NCI-H2029 (cell line): ENCODE measurements around the gene PLEKHN1.

ENCODE experiments used
- DNase-seq: peaks from one replicate; lab custom pipeline; 2025; lab: John Stamatoyannopoulos, UW

PLEKHN1 gene, protein sequence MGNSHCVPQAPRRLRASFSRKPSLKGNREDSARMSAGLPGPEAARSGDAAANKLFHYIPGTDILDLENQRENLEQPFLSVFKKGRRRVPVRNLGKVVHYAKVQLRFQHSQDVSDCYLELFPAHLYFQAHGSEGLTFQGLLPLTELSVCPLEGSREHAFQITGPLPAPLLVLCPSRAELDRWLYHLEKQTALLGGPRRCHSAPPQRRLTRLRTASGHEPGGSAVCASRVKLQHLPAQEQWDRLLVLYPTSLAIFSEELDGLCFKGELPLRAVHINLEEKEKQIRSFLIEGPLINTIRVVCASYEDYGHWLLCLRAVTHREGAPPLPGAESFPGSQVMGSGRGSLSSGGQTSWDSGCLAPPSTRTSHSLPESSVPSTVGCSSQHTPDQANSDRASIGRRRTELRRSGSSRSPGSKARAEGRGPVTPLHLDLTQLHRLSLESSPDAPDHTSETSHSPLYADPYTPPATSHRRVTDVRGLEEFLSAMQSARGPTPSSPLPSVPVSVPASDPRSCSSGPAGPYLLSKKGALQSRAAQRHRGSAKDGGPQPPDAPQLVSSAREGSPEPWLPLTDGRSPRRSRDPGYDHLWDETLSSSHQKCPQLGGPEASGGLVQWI

DNA sequence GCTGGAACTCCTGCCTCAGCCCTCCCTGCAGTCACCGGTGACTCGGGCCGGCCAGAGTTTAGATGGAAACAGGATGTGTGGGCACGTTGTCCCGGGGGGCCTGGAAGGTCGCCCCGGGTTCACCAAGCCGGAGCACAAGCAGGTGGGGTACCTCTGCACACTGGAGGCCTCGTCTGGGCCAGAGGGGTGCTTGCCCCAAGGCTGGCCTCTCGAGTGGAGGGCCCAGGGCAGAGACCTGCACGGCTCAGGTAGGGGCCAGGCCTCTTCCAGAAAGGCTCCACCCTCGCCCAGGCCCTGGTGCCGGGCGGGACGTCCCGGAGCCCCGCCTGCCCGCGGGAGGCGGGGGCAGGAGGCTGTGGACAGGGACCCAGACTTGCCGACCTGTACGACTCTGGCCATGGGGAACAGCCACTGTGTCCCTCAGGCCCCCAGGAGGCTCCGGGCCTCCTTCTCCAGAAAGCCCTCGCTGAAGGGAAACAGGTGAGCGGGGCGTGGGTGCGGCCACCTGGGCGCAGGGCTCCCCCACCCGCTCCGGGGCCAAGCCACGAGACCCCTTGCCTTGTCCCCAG, at the start of gene PLEKHN1:
Gene PLEKHN1 (plus strand): TSS at position 348 of the 569 bp plus-strand sequence. CDS start 50 bp downstream, at position 398.
- DNase-seq = no peak

DNA sequence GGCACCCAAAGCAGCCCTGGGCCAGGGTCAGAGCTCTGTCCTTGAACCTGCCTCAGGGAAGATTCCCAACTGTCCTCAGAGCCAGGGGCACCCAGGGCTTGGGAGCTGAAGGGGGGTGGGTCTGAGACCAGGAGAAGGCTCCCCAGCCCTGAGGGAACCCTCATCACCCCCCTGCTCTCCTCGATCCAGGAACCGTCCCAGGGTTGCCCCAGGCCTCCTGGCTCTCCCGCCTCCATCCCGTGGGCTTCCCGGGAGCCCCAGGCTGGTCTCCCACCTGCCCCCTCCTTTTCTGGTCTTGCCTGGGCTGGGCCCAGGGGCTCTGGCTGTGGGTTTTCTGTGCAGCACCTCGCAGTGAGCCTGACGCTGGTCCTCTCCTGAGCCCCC, 49.2 kb upstream of the PLEKHN1 start:
- DNase-seq = no peak

DNA sequence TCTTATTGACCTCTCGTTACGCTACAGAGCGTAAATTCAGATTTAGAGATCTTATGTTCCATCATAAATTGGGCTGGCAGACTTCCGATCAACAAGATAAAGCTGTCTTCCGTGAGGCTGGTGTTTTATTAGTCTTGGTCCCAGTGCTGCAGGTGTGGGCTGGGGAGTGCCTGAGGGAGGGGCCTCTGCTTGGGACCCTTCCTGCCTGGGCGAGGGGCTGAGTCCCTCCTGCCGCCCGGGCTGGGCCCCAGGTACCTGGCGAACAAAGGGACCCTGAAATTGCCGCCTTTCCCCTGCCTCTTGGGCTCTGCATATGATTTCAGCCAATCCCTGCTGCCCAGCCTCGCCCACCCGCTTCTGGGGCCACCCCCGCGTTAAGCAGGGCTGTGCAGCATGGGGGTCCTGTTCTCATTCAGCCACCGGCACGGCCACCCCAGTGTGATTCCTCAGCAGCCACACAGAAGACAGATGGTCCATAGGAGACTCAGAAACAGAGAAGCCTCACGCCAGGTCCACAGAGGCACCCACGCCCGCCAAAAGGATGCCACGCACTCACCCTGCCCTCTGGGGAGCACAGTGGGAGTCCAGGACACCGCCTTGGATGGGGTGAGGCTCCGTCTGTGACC, 48.7 kb upstream of the PLEKHN1 start:
- no peak for DNase-seq

DNA sequence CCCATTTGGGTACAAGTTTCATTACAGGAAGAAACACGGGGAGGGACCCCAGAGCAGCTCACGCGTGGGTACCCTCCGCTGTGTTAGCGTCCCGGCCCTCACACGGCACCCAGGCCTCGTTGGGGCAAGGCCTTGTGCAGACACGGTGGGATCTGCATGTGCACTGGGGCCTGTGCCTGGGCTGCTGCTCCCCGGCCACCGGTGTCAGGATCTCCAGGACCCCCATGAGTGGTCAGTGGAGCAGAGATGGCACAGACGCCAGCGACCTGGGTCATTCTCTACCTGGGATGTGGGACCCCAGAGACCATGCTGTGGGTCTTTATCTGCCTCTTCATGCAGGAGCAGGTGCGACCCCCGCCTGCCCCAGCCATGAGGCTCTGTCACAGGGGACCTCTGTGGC, 47.9 kb upstream of the PLEKHN1 start:
- DNase-seq = no peak

DNA sequence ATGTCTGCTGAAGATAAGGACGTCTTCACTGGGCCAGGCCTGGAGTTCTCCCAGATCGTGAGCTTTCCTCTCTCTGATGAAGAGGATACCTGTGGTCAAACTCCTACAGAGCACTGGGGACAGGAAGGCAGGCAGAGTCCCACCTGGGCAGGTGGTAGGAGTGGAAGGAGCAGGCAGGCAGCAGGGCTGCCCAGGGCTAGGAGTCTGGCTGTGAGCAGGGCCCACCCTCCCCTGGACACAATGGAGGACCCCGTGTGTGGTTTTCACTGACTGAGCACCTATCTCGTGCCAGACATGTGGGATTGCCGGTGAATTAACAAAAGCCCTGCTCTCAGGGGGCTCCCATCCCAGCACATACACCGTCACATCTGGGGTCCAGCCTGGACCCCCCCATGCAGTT, 47.4 kb upstream of the PLEKHN1 start:
- DNase-seq = no peak

DNA sequence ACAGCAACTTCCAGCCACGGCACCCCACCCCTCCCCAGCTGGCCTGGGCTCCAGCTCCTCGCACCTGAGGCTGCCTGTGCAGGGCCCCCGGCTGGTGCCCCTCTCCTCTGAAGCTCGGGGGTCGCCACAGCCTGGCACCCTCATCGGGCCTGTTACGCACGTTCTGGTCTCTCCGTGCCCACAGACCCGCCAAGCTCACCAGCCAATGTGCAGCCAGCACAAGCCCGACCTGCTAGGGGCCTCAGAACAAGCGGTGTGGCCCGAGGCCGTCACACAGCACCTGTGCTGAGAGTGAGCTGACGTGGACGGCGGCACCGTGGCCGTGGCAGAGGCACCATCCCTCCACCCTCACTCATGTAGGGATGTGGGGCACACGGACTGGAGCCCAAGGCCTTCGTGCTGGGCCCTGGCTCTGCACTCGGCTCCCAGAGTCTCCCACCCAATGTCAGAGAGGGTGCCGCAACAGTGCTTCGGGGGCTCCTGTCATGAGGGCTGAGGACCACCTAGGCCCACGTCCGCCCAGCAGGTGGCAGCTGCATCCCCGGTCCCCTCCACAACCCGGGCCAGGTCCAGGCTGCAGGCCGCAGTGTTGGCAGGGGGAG, 46.9 kb upstream of the PLEKHN1 start:
- DNase-seq = no peak

DNA sequence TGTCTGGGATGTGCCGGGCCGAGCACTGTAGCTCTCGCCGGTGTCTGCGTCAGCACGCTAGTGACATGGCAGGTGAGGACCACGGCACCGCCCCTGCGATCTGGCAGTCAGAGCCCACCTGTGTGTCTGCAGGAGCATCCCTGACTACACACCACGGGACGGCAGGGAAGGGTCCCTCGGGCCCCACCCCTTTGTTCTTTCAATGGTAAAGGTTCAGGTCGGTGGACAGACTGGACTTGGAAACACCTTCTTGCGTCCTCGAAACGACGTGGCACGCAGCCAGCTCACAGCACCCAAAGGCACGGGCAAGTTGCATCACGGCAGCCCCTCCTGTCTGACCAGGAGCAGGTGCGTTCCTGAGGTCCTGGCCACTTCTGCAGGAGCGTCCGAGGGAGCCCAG, 46.3 kb upstream of the PLEKHN1 start:
- no peak for DNase-seq

DNA sequence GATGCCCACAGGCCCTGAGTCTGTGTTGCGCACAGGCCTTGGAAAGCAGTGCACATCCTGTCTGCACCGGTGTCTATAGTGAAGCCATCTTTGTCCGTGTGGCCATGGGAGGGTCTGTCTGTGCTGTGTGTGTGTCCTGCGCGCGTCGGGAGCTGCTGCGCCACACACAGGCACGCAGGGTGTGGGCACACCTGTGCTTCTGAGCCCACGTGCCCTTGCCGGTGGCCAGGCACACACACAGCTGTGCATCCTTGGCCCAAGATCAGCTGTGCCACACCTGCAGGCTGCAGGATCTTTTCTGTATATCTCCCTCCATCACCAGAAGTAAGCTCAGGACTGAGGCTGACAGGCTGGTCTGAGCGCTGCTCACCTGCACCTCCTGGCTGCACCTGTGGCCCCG, 45.8 kb upstream of the PLEKHN1 start:
- no peak for DNase-seq

DNA sequence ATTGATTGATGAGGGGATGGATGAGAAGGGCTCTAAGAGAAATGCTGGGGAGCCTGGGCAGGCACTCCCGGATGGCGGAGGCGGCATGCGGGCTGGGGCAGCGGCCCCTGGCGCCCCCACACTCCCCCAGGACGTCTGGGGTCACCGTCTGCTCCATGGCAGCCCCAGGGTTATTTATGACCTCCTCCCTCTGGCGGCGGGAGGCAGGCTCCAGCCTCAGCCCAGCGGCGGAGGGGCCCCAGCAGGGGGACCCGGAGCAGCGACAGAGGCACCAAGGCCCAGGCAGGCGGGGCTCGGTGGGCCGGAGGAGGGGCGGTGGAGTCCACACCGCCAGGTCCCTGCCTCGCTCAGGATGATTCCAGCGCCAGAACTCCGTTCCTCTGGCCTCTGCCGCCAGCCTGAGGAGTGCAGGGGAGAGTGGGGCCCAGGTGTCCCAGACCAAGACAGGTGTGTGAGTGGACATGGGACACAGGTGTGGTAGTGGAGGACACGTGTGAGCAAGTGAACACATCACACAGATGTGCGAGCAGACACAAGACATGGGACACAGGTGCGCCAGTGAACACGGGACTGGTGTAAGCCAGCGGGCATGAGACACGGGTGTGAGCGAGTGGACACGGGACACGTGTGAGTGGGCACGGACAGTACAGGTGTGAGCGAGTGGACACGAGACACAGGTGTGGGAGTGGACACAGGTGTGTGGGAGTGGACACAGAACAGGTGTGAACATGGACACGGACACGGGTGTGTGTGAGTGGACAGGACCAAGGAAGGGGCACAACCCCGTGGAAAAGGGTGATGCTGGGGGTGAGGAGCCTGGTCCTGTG, 45.1 kb upstream of the PLEKHN1 start:
- DNase-seq = peak; percentile 47

DNA sequence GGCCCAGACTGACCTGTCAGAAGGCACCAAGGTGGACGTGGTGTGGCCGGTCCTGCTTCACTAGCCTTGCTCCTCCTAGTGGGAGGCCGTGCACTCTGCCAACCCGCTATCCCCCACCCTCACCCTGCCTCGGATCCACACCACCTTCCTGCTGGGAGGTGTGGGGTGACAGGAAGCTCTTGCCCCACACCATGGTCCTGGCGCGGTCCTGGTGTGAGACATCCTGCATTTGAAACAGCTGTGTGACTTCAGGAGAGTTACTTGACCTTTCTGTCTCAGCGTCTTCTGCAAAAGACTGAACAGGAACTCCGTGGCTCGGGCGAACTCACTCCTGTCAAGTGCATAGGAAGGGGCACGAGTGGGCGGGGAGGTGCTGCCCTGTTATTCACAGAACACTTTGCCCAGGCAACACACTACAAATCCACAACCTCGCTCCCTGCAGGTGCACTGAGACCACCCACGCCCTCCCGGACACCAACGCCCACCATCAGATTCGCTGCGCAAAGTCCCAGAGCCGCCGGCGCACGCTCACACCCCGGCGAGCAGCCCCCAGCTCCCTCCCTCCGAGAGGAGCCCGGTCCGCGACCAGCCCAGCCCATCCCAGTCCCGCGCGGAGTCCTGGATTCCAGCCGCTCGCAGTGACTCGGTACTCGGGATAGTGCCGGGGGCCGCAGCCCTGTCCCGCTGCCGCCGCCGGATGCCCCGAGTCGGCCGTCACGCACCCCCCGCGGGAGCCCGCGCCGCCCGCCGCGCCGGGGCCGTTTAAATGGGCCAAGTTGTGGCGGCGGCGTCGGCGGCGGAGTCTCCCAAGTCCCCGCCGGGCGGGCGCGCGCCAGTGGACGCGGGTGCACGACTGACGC, 42.9 kb upstream of the PLEKHN1 start, which contains the start of gene SAMD11:
Gene SAMD11 (plus strand): TSS at position 793 of the 860 bp plus-strand sequence. CDS start 509 bp downstream, outside the sequence.
- peak; percentile 32 for DNase-seq

DNA sequence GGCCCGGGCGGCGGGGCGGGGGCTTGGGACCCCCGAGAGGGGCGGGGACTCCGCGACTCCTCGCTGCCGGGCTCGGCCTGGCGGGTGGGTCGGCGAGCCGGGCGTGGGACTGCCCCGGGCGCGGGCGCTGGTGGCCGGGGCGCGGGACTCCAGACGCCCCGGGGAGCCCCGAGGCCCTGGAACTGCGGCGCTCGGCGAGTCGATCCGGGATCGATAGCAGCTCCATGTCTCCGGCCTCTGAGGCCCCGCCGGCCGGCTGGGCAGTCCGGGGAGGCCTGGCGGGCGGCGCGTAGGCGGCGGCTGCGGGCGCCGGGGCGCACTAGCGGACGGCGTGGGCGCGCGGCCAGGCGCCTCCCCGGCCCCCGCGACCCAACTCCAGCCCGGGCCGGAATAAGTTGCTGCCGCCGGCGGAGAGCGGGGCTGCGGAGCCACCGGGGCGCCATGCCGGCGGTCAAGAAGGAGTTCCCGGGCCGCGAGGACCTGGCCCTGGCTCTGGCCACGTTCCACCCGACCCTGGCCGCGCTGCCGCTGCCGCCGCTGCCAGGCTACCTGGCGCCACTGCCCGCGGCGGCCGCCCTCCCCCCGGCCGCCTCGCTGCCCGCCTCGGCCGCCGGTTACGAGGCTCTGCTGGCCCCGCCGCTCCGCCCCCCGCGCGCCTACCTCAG, 42.2 kb upstream of the PLEKHN1 start:
- DNase-seq = no peak

DNA sequence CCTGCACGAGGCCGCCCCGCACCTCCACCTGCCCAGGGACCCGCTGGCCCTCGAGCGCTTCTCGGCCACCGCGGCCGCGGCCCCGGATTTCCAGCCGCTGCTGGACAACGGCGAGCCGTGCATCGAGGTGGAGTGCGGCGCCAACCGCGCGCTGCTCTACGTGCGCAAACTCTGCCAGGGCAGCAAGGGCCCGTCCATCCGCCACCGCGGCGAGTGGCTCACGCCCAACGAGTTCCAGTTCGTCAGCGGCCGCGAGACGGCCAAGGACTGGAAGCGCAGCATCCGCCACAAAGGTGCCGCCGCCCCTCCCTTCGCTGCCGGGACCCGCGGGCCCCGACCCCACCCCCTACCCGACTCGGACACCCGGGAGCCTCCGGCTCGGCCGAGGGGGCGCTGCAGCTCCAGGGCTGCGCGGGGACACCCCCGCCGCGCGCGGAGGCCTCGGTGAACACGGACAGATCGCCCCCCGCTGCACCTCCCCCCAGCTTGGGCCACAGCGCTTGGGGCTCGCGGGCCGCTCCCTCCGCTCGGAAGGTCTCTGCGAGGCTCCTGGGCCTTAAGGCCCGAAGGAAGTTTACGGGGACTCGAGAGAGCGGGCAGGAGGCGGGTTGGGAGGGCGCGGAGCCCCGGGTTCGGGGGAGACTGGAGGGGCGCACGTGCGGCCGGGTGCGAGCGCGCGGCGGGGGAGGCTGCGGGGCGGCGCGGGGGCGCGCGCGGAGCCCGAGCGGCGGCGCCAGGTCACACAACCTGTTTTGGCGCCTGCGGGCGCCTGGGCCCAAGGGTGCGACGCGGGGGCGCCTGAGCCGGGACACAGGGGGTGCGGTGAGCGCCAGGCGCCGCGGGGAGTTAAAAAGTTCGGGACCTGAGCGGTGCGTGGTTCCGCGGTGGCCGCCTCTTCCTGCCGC, 41.4 kb upstream of the PLEKHN1 start:
- no peak for DNase-seq

DNA sequence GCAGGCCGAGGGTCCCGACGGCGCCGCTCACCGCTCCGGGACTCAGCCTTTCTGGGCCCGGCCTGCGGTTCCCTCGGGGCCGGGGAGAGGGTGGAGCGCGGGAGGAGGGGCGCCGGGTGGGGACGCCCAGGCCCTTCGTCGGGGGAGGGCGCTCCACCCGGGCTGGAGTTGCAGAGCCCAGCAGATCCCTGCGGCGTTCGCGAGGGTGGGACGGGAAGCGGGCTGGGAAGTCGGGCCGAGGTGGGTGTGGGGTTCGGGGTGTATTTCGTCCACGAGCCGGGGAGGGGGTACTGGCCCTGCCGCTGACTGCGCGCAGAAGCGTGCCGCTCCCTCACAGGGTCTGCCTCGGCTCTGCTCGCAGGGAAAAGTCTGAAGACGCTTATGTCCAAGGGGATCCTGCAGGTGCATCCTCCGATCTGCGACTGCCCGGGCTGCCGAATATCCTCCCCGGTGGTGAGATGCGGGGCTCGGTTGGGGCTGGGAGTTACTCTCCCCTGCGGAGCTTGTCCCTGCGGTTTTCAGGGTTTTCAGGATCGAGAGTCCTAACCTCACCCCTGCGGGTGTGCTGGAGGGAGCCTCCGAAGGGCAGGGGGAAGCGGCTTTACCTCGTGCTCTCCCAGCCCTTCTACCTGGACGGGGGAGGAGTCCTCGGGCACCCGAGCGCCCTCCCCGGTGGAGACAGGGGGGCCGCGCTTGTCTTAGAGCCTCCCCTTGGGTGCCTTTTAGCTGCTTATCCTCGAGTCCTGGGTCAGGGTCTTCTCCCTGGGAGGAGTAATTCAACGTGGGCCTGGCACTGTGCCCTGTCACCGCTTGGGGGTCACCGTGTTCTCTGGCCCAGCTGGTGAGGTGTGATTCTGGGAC, 40.5 kb upstream of the PLEKHN1 start:
- no peak for DNase-seq

DNA sequence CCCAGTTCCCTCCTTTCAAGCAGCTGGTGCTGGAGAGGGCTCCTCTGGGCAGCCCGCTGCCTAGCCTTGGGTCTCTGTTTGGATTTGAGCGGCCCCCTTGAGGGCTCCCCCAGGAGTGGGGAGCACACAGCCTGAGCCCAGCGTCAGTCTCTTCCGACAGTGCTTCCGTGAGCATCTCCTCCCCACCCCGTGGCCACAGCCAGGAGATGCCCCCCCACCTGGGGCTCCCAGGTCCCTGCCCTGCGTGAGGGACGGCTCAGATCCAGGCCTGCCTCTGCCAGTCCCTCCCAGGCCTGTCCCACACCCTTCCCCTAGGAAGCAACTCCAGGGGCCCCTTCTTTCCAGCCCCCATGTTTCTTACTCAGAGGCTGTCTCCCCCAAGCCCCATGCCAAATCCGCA, 39.0 kb upstream of the PLEKHN1 start:
- no peak for DNase-seq

DNA sequence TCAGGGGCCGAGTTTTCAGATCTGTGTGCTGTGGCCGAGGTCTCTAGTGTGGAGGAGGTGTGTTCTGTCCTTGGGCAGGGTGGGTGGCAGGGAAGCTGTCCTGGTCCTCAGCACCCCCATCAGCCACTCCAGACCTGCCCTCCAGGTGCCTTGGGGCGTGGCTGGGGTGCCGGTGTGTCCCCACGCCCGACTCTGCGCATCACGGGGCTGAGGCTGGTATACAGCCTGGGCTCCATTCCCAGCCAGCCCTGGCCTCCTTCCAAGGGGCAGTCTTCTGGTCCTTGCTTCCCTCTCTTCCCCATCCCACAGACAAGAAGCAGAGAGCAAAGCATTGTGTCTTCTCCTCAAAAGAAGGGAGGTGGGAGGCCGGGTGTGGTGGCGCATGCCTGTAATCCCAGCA, 38.5 kb upstream of the PLEKHN1 start:
- DNase-seq = no peak

DNA sequence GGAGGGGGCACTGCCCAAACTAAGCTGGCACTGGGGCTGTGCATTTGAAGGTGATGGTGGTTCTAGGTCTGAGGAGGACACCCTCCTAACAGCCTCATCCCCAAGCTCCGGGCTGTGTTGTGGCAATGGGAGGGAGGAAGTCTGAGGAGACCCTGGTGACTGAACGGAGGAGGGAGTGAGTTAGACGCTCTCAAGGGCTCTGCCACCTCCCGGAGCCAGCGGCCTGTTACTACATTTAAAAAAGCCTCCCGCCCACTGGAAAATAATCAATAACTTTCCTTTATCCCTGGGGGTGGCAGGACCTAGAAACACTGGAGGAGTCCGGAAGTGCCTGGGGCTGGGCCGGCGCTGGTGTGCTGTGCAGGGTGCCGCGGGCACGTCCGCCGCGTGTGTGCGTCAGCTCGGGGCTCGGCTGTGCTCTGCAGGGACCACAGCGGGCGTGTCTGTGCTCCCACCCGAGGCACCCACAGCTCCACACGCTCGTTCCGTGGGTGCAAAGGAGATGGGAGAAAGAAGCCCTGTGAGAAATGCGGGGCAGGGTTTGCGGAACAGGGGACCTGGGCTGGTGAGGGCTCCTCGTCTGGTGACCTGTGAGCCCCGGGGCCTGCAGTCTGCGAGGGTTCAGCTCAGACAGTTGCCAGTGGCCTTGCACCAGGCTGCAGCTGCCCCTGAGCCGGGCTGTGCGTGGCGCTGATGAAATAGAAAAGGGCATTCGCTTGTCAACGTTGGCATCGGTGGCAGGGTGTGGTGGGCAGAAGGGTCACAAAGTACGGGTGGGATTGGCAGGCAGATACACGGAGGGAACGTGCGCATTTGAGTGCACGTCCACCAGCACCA, 37.2 kb upstream of the PLEKHN1 start:
- DNase-seq = no peak
